GM23338 (cell line): Measurements from ENCODE around the gene MARK3.

Experiments
- CREB1 ChIP-seq: fragments of 250-450 bp; sonication (Bioruptor Pico); IDR thresholded peaks from 2 replicates; pipeline ENCODE4 v1.5.0; 2020; ENCODE audit warnings: low read depth, mild to moderate bottlenecking, moderate library complexity
- EZH2 ChIP-seq: fragments of 200-600 bp; sonication (generic); IDR thresholded peaks from one replicate; pipeline ENCODE4 v1.8.0; 2017; ENCODE audit warnings: antibody characterized with exemption, mild to moderate bottlenecking, low read depth; ENCODE audit not compliant: unreplicated experiment
- EZH2phosphoT487 ChIP-seq: fragments of 200-600 bp; sonication (generic); IDR thresholded peaks from one replicate; pipeline ENCODE4 v1.8.1; 2018; ENCODE audit warnings: antibody characterized with exemption; ENCODE audit not compliant: unreplicated experiment
- JUNB ChIP-seq: IDR thresholded peaks from one replicate; pipeline ENCODE4 v1.6.1; 2016; ENCODE audit warnings: antibody characterized with exemption; ENCODE audit not compliant: unreplicated experiment
- NANOG ChIP-seq: IDR thresholded peaks from 2 replicates; pipeline ENCODE4 v1.6.1; 2016; ENCODE audit warnings: antibody characterized with exemption, borderline replicate concordance
- POLR2AphosphoS5 ChIP-seq: IDR thresholded peaks from 2 replicates; pipeline ENCODE4 v1.6.1; 2016; ENCODE audit warnings: antibody characterized with exemption, low read depth
- STAT1 ChIP-seq: IDR thresholded peaks from one replicate; pipeline ENCODE4 v1.6.1; 2016; ENCODE audit warnings: antibody characterized with exemption; ENCODE audit not compliant: unreplicated experiment
- ZNF331 ChIP-seq: fragments of 250-450 bp; sonication (Bioruptor Pico); IDR thresholded peaks from 2 replicates; pipeline ENCODE4 v1.5.0; 2020; ENCODE audit warnings: low read depth, mild to moderate bottlenecking, moderate library complexity
- TF ChIP-seq, protein P1 (sequence below), 2 experiments: fragments of 200-600 bp in 1 of 2; sonication (generic) in 1 of 2; conservative IDR thresholded peaks; 2 replicates each; pipeline versions ENCODE4 v1.5.1 to v1.6.1; 2016 to 2017; ENCODE audit warnings: antibody characterized with exemption in 2 of 2, low read depth in 2 of 2, mild to moderate bottlenecking in 2 of 2, moderate library complexity in 1 of 2
- TF ChIP-seq, protein P2 (sequence below): IDR thresholded peaks from one replicate; pipeline ENCODE4 v1.6.1; 2018; ENCODE audit warnings: antibody characterized with exemption; ENCODE audit not compliant: unreplicated experiment

DNA sequence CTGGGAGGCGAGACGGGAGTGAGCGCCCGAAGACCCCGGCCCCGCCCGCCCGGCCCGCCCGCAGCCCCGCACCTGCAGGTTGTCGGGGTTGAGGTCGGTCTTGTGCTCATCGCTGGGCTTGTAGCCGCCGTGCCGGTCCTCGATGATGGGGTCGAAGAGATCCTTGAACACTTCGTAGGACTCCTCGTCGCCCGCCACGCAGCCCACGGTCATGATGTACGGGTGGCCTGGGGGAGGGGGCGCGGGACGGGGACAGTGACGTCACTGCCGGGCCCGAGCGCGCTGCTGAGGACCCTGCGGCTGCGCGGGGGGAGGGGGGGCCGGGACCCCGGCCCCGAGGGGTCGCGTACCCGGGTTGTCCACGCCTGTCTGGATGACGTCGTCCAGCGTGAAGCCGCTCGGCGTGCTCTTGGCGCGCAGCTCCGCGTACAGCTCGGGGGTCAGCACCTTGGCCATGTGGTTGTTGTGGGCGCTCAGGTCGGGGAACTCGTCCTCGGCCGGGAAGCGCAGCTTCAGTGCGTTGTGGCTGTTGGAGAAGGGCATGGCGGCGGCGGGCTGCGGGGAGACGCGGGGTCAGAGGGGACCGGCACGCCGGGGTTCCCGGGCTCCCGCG lies 136.8 kb downstream of the MARK3 start:
- TF ChIP-seq, protein P1, sequence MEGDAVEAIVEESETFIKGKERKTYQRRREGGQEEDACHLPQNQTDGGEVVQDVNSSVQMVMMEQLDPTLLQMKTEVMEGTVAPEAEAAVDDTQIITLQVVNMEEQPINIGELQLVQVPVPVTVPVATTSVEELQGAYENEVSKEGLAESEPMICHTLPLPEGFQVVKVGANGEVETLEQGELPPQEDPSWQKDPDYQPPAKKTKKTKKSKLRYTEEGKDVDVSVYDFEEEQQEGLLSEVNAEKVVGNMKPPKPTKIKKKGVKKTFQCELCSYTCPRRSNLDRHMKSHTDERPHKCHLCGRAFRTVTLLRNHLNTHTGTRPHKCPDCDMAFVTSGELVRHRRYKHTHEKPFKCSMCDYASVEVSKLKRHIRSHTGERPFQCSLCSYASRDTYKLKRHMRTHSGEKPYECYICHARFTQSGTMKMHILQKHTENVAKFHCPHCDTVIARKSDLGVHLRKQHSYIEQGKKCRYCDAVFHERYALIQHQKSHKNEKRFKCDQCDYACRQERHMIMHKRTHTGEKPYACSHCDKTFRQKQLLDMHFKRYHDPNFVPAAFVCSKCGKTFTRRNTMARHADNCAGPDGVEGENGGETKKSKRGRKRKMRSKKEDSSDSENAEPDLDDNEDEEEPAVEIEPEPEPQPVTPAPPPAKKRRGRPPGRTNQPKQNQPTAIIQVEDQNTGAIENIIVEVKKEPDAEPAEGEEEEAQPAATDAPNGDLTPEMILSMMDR (conservative IDR thresholded peaks at IDR 0.05; ENCODE audit: low read depth in 2 of 2), result no peak
- no peak for TF ChIP-seq EZH2phosphoT487
- no peak for TF ChIP-seq EZH2
- TF ChIP-seq CREB1 (CRISPR knock-in tag), result peak; percentile 94
- TF ChIP-seq POLR2AphosphoS5, result peak; percentile 57; the same call in 1 of the 2 replicates
- TF ChIP-seq STAT1, result no peak
- no peak for TF ChIP-seq JUNB
- TF ChIP-seq ZNF331 (CRISPR knock-in tag), result no peak
- TF ChIP-seq, protein P2, sequence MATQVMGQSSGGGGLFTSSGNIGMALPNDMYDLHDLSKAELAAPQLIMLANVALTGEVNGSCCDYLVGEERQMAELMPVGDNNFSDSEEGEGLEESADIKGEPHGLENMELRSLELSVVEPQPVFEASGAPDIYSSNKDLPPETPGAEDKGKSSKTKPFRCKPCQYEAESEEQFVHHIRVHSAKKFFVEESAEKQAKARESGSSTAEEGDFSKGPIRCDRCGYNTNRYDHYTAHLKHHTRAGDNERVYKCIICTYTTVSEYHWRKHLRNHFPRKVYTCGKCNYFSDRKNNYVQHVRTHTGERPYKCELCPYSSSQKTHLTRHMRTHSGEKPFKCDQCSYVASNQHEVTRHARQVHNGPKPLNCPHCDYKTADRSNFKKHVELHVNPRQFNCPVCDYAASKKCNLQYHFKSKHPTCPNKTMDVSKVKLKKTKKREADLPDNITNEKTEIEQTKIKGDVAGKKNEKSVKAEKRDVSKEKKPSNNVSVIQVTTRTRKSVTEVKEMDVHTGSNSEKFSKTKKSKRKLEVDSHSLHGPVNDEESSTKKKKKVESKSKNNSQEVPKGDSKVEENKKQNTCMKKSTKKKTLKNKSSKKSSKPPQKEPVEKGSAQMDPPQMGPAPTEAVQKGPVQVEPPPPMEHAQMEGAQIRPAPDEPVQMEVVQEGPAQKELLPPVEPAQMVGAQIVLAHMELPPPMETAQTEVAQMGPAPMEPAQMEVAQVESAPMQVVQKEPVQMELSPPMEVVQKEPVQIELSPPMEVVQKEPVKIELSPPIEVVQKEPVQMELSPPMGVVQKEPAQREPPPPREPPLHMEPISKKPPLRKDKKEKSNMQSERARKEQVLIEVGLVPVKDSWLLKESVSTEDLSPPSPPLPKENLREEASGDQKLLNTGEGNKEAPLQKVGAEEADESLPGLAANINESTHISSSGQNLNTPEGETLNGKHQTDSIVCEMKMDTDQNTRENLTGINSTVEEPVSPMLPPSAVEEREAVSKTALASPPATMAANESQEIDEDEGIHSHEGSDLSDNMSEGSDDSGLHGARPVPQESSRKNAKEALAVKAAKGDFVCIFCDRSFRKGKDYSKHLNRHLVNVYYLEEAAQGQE, result no peak
- no peak for TF ChIP-seq NANOG
